Measurements from ENCODE around the gene ST6GAL1. TPM values are rescaled to one million over a fixed set of nuclear protein-coding genes. Genes with fewer than 3 reads are reported as not detected.

The ST6GAL1 gene
- total and polyA plus RNA-seq, 12 donors = 19.5 to 94.7 (median 65.8) TPM

DNA sequence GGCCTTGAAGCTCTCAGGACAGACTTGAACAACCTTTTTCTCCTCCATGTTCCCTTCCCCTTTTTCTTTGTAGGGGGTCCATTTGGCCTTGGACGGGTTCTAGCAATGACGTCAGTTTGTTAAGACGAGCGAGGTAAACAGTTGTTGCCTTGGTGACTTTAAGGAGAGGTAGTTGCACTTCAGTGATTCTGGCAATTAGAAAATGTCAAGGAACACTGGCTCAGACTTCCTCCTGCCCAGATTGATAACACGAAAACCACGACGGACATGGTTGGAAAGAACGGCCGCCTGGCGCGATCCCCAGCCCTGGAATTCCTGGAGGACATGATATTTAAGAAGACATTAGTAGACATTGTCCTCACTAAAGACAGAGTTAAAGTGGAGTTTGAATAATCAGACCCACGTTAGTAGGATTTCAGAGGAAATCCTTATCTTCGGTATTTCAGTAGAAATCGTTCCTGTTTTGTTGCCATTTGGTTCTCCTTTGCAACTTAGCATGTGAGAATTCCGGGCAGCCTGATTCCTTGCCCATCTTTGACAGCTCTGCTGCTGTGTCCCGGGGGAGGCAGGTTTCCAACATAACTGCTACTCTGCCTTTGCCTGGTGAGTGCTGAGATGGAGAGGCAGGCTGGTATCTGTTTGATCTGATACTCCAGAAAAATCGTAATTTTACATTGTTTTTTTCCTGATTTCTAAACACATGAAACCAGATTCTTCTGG lies 87.3 kb downstream of the ST6GAL1 start:
- Histone ChIP-seq H3K9me3 (no peaks in the 10 kb centered on the region), H3K4me3 (no peak overlapping the region), H3K4me1 (peaks cover 5 to 66% (median 57%) of the 10 kb centered on the region in 9 donors), H3K27me3 (no peaks in the 10 kb centered on the region), H3K36me3 (peaks cover 0 to 5% (median 0%) of the 10 kb centered on the region in 9 donors), H3K27ac (peak overlapping the region in 9 of 10 donors; percentile 8 to 61 (median 47))
- 33 to 44% methylated on average over 17 of the region's 17 CpGs for WGBS, 2 donors
- TF ChIP-seq CTCF (IDR thresholded peaks at IDR 0.05) = no peak
- intact Hi-C loops (cut with DNase I) = no loop called here
- ATAC-seq (peak in 6 of 8 donors; percentile 5 to 59 (median 41)), DNase-seq (peak in 1 of 2 donors; percentile 51)

- ATAC-seq (peak in 1 of 8 donors; percentile 39), DNase-seq (no peak)
- 81 to 89% methylated on average over 4 of the region's 4 CpGs for WGBS, 2 donors
- Histone ChIP-seq H3K27ac (peak overlapping the region in 1 of 10 donors; percentile 20), H3K9me3 (peaks cover 0 to 4% (median 0%) of the 10 kb centered on the region in 11 donors), H3K4me1 (peaks cover 5 to 54% (median 38%) of the 10 kb centered on the region in 9 donors), H3K36me3 (peaks cover 0 to 5% (median 0%) of the 10 kb centered on the region in 9 donors), H3K4me3 (no peak overlapping the region), H3K27me3 (no peaks in the 10 kb centered on the region)
- intact Hi-C loops (cut with DNase I) = no loop called here
- TF ChIP-seq CTCF (IDR thresholded peaks at IDR 0.05) = no peak
Measured at GRCh38 chr3:187019542-187020072, 89.3 kb downstream of the ST6GAL1 start.

- Histone ChIP-seq H3K4me1 (peaks cover 6 to 54% (median 34%) of the 10 kb centered on the region in 9 donors), H3K4me3 (no peak overlapping the region), H3K27me3 (no peaks in the 10 kb centered on the region), H3K9me3 (peaks cover 0 to 4% (median 0%) of the 10 kb centered on the region in 11 donors), H3K36me3 (peaks cover 0 to 5% (median 0%) of the 10 kb centered on the region in 9 donors), H3K27ac (peak overlapping the region in 1 of 10 donors; percentile 20)
- DNase-seq (no peak), ATAC-seq (no peak)
- no peak for TF ChIP-seq CTCF (IDR thresholded peaks at IDR 0.05)
- 96 to 98% methylated on average over 3 of the region's 3 CpGs for WGBS, 2 donors
- intact Hi-C loops (cut with DNase I) = no loop called here
Measured at GRCh38 chr3:187020376-187020775, 90.0 kb downstream of the ST6GAL1 start.

DNA sequence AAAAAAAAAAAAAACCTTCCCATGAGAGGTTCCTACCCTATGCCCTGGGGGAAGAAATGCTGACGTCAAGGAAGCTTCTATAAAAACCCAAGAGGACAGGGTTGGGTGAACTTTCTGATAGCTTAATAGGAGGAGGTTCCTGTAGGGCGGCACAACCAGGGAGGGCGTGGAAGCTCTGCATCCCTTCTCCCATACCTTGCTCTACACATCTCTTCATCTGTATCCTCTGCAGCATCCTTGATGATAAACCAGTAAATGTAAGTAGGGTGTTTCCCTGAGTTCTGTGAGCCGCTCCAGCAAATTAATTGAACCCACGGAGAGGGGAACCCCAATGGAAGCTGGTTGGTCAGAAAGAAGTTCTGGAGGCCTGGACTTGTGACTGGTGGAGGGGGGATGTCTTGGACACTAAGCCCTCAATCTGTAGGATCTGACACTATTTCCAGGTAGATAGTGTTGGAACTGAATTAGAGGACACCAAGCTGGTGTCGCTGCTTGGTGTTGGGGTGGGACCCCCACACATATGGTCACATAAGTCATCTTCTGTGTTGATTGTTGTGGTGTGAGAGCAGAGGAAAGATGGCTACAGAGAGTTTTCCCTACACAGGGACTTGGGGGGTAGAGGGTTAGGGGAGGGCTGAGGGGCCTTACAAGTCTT lies 91.5 kb downstream of the ST6GAL1 start:
- TF ChIP-seq CTCF (IDR thresholded peaks at IDR 0.05) = no peak
- WGBS, 2 donors = 92 to 98% methylated on average over 6 of the region's 6 CpGs
- no peak for DNase-seq

More for the DNA sequence above, 91.5 kb downstream of the ST6GAL1 start:
- peaks cover 0 to 5% (median 0%) of the 10 kb centered on the region in 9 donors for H3K36me3 ChIP-seq
- H3K9me3 ChIP-seq = peaks cover 0 to 4% (median 0%) of the 10 kb centered on the region in 11 donors
- H3K27me3 ChIP-seq = no peaks in the 10 kb centered on the region
- peaks cover 8 to 51% (median 28%) of the 10 kb centered on the region in 9 donors for H3K4me1 ChIP-seq
- intact Hi-C loops (cut with DNase I) = no loop called here
- ATAC-seq = no peak
- H3K27ac ChIP-seq = no peak overlapping the region
- H3K4me3 ChIP-seq = no peak overlapping the region

Data from heart right ventricle (tissue), 16 donors.